ENCODE measurements around the gene TTC22.
A peak's percentile ranks its signal among the peaks of the same experiment; 100 is the strongest.

Gene TTC22

GRCh38 chr1:54751426-54751825, 49.7 kb downstream of the TTC22 start:
- DNase-seq (ENCODE audit: low read depth) = no peak

GRCh38 chr1:54750596-54750995, 50.5 kb downstream of the TTC22 start:
- DNase-seq (ENCODE audit: low read depth) = no peak

- no peak for DNase-seq (ENCODE audit: low read depth)
These were observed 52.9 kb downstream of the TTC22 start for GRCh38 chr1:54748094-54748835.

- no peak for DNase-seq (ENCODE audit: low read depth)
These were observed 55.3 kb downstream of the TTC22 start for GRCh38 chr1:54745864-54746263.

GRCh38 chr1:54745274-54745673, 55.8 kb downstream of the TTC22 start:
- no peak for DNase-seq (ENCODE audit: low read depth)

GRCh38 chr1:54744696-54745095, 56.4 kb downstream of the TTC22 start:
- DNase-seq (ENCODE audit: low read depth) = no peak

GRCh38 chr1:54743416-54744226, 57.5 kb downstream of the TTC22 start:
- no peak for DNase-seq (ENCODE audit: low read depth)

GRCh38 chr1:54742282-54742681, 58.8 kb downstream of the TTC22 start:
- no peak for DNase-seq (ENCODE audit: low read depth)

- no peak for DNase-seq (ENCODE audit: low read depth)
These were observed 59.6 kb downstream of the TTC22 start for GRCh38 chr1:54741531-54741930.

- peak; percentile 19 for DNase-seq (ENCODE audit: low read depth)
These were observed 62.9 kb downstream of the TTC22 start for GRCh38 chr1:54738244-54738643.

- DNase-seq (ENCODE audit: low read depth) = no peak
These were observed 64.4 kb downstream of the TTC22 start for GRCh38 chr1:54736685-54737084.

Measured in amniotic epithelial cell (primary cell).